ENCODE measurements around the gene CHST4.

DNA sequence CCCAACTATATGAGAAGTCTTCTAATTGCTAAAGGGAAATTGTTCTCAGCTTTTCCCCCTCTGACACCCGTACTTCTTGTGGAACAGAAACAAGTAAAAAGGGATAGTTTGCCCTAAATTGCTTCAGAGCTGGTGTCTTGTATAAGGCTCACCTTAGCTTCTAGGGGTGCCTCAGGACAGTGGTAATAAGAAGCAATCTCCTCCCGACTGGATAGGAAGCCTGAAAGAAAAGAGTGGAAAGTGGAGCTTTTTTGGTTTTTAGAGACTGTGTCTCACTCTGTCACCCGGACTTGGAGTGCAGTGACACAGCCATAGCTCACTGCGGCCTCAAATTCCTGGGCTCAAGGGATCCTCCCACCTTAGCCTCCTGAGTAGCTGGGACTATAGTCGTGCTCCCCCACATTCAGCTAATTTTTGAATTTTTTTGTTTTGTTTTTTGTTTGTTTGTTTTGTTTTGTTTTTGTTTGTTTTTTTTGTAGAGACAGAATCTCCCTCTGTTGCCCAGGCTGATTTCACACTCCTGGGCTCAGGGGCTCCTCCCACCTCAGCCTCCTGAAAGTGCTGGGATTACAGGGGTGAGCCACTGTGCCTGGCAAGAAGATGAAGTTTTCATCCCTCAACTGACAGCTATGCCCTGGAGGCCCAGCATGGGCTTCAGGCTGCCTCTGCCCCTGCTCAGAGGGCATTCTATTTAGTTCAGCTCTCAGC, 47.3 kb downstream of the CHST4 start:
- TF ChIP-seq, protein P1, sequence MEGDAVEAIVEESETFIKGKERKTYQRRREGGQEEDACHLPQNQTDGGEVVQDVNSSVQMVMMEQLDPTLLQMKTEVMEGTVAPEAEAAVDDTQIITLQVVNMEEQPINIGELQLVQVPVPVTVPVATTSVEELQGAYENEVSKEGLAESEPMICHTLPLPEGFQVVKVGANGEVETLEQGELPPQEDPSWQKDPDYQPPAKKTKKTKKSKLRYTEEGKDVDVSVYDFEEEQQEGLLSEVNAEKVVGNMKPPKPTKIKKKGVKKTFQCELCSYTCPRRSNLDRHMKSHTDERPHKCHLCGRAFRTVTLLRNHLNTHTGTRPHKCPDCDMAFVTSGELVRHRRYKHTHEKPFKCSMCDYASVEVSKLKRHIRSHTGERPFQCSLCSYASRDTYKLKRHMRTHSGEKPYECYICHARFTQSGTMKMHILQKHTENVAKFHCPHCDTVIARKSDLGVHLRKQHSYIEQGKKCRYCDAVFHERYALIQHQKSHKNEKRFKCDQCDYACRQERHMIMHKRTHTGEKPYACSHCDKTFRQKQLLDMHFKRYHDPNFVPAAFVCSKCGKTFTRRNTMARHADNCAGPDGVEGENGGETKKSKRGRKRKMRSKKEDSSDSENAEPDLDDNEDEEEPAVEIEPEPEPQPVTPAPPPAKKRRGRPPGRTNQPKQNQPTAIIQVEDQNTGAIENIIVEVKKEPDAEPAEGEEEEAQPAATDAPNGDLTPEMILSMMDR (IDR thresholded peaks at IDR 0.05): no peak
- TF ChIP-seq POLR2A (IDR thresholded peaks at IDR 0.05): no peak
